HG03565 (cell line): Measurements from ENCODE around the gene SRRM1.

ENCODE experiments used
- ATAC-seq: cut with Tn5 transposase; IDR thresholded peaks from one replicate; pipeline ENCODE4 v1.9.1; 2021; ENCODE audit warnings: mild to moderate bottlenecking, moderate library complexity; ENCODE audit not compliant: unreplicated experiment

SRRM1 gene, protein sequence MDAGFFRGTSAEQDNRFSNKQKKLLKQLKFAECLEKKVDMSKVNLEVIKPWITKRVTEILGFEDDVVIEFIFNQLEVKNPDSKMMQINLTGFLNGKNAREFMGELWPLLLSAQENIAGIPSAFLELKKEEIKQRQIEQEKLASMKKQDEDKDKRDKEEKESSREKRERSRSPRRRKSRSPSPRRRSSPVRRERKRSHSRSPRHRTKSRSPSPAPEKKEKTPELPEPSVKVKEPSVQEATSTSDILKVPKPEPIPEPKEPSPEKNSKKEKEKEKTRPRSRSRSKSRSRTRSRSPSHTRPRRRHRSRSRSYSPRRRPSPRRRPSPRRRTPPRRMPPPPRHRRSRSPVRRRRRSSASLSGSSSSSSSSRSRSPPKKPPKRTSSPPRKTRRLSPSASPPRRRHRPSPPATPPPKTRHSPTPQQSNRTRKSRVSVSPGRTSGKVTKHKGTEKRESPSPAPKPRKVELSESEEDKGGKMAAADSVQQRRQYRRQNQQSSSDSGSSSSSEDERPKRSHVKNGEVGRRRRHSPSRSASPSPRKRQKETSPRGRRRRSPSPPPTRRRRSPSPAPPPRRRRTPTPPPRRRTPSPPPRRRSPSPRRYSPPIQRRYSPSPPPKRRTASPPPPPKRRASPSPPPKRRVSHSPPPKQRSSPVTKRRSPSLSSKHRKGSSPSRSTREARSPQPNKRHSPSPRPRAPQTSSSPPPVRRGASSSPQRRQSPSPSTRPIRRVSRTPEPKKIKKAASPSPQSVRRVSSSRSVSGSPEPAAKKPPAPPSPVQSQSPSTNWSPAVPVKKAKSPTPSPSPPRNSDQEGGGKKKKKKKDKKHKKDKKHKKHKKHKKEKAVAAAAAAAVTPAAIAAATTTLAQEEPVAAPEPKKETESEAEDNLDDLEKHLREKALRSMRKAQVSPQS

DNA sequence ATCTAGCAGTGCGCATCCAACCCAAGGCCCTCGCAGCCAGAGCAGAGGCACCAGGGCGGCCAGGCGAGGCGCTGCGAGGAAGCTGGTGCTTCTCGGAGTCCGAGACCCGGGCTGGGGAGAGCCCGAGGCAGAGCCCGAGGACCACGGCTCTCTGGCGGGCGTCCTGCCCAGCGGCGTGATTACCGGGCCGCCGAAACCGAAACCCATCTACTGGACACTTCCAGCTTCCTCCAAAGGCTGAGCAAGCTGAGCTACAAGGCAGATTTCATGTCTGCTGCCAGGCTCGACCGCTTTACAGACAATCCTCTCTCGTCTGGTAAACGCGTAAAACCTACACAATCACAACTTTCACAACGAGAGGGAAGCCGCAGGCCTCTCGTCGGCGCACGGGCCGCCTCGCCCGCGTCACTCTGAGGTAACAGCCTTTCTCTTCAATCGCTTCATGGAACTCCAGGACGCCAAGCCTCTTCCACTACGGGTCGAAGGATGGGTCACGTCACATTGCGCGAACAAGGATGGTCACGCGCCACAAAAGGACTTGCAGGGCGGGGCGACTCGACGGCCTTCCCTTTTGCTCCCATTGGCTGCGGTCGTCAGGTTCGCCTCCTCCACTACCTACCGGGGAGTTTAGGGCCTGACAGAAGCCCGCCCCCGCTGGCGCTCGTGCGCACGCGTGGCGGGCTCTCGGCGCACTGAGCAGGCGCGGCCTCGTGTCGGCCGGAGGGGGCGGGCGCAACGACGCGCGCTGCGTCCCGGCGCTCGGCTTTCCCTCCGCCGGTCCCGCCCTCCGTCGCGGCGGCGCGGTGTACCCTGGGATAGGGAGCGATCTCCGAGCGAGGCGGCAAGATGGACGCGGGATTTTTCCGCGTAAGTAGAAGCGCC, at the start of gene SRRM1:
Gene SRRM1, plus strand, starts transcription at position 822 of the 882 bp plus-strand sequence. Its CDS starts 25 bp downstream, at position 847.
- ATAC-seq = peak; percentile 77

DNA sequence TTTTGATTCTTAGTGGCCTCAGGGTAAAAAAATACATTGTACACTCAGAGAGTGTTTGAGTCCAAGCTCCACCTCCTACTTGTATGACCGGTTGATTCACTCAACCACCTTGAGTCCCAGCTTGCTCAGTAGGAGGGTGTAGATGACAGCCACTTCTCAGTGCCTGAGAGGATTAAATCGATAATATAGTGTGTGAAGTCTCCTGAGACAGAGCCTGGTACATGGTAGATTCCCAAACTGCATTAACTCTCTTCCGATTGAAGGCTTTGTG, 48.8 kb upstream of the SRRM1 start:
- no peak for ATAC-seq

DNA sequence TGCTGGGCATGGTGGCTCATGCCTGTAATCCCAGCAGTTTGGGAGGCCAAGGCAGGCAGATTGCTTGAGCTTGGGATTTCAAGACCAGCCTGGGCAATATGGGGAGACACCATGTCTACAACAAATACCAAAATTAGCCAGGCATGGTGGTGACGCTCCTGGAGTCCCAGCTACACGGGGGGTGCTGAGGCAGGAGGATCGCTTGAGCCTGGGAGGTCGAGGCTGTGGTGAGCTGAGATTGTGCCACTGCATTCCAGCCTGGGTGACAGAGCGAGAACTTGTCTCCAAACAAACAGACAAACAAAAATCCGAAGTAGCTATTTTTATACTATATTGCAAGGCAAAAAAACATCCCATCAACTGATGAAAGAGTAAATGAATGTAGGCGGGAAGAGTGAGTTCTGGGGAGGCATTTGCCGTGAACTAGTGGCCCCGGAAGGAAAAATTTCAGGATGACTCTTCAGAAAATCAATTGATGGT, 46.7 kb upstream of the SRRM1 start:
- no peak for ATAC-seq

DNA sequence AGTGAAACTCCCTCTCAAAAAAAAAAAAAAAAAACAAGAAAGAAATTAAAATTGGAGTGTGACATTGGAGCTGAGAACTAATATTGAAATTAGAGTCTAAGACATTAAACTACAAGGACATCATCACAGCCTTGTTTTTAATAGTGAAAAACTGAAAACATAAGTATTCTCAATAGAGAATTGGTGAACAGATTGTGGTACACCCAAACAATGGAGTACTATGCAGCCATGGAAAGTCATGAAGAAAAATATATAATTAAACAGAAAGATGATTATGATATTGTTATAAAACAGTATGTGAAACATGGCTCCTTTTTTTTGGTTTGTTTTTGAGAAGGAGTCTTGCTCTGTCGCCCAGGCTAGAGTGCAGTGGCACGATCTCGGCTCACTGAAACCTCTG, 43.8 kb upstream of the SRRM1 start:
- ATAC-seq = no peak

DNA sequence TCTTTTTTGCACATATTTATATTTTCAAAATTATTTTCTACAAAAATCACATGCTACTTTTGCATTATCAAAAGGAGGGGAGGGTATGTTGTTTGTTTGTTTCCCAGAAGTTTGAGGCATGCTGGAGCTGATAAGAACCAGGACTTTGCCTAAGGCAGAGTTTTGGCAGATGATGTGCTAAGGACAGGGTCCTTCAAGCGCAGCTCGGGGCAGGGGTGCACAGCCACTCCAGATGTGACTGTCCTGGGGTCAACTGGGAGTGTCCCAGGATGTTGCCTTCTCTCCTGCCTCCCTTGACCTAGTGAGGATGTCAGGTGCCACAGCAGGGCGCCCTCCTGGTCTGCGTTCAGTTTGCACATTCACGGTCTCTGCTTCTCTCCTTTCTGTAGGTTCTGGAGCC, 42.6 kb upstream of the SRRM1 start:
- no peak for ATAC-seq

DNA sequence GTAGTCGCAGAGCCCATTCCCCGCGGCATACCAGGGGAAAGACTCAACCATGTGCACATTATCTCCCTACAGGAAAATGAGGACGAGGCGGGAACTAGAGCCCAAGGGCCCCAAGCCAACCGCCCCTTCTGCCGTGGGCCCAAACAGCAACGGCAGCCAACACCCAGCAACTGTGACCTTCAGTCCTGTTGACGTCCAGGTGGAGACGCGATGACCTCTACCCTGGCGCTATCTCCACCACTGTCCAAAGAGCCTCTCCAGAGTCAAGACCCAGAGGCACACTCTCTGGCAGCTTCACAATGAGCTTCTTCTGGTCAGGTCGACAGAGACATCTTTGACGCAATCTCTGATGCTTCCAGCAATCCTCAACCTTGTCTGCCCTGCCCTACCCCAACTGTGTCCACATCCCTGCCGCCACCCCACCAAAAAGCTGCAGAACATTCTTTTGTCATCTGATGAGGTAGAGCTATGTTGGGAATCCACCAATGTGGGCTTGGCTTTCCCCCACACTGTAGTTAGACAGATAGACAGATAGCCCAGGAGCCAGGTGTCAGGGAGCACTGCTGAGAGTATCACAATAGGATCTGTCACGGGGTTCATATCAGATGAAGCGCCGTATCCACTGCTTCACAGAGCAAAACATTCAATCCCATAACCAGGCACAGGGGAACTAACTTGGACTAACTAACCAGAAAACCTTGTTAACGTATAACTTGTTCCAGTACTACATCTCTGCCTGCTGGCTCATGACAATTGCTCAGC, 37.4 kb upstream of the SRRM1 start:
- no peak for ATAC-seq

DNA sequence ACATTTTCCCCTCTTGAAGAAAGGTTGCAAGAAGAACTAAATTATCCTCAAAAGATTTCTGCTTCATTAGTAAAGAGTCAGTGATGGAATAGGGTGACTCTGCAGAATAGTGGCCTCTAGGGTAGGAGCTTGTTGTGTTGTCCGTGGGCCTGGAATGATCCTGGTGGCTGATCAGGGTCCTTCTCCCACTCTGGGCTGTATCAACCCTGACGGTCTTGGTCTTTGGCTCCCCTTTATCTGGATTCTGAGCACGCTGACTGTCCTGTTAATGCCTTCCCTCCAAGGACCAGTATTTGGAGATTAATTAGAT, 36.9 kb upstream of the SRRM1 start:
- no peak for ATAC-seq

DNA sequence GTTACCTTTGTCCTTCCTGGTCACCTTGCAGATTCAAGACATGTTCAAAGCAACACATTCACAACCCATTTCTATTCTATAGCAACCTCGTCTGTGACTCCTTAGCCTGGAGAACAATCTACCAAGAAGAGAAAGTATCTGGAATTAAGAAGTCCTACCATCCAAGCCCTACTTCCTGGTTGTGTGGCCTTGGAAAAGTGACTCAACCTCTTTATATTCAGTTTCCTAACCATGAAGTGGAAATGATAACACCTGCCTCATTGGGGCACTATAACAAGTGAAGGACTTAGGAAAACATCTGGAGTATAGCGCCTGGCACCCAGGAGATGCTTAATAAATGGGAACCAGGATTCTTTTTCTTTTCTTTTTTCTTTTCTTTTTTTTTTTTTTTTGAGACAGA, 36.5 kb upstream of the SRRM1 start:
- ATAC-seq = no peak

DNA sequence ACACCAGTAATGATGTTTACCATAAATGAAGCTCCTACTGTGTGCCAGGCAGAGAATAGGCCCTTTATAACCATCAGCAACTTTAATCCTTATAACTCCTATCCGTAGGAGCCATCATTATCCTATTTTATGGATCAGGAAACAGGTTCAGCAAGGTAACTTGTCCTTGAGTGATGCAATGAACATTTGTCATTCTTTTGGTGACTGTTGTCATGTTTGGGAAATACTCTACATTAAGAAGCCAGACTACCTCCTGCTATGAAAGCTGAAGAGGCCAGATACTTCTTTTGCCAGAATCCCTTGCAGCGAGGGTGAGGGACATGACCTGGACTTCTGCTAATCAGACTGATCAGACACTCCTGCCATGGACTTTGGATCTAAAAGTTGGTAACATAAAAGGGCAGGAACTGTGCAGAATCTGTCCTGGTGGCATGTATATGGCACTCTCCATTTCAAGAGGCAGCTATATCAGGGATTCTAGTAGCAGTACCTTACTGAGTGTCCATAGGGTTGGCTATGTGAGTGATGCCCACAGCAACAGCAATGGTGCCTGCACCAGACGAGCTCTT, 33.1 kb upstream of the SRRM1 start:
- no peak for ATAC-seq

DNA sequence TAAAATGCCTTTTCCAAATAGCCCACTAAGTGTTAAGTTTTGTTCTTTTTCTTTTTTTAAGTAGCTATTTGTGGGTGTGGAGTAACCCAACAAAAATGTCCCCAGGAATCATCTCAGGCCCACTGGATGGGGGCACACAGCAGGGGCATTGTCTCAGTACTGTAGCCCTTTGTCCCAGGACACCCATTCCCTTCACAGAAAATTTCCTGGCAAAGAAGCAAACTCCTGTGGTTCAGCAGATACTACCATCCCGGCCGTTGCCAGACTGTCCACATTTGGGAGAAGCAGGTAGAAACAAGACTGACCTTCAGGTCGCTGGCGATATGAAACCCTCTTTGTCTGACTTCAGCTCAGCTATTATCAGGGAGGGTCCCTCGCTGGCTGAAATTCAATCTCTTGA, 23.7 kb upstream of the SRRM1 start:
- ATAC-seq = no peak

DNA sequence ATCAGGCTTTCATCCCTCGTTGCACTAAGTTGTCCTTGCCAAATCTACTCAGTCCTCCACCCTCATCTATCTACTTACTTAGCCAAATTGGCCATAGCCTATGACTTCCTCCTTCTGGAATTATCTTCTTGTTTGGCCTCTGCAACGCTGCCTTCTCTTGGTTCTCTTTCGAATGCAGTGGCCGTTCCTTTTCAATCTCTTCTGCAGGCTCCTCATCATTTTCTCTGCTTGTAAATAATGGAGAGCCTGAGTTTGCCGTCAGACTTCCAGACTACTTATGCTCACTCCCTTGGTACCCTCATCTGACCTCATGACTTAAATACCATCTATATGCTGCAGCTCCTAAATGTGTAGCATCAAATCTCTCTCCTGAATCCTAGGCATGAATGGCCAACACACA, 22.4 kb upstream of the SRRM1 start:
- no peak for ATAC-seq

DNA sequence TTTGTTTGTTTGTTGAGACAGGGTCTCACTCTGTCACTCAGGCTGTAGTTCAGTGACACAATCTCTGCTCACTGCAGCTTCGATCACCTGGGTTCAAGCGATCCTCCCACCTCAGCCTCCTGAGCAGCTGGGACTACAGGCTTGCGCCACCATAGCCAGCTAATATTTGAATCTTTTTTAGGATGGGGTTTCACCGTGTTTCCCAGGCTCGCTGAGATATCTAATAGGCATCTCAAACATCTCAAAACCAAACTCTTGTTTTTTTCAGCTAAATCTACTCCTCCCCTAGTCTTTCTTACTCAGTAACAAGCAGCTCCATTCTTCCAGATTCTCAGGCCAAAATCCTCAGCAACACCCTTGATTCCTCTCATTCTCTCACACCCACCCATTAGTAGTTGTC, 22.0 kb upstream of the SRRM1 start:
- no peak for ATAC-seq

DNA sequence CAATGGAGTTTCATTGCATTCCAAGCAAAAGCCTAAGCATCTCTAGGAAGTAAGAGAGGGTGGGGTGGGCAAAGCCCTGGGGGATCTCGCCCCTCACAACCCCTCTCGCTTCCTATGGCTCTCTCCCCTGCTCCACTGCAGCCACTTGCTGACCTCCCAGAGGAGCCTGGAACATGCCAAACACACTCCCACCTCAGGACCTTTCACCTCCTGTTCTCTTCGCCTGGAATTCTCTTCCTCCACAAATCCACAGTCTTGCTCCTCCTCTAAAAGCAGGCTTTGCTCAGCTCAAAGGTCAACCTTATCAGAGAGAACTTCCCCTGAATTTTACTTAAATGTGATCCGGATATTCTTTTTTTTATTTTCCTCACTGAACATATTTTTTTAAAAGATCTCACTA, 20.9 kb upstream of the SRRM1 start:
- no peak for ATAC-seq

DNA sequence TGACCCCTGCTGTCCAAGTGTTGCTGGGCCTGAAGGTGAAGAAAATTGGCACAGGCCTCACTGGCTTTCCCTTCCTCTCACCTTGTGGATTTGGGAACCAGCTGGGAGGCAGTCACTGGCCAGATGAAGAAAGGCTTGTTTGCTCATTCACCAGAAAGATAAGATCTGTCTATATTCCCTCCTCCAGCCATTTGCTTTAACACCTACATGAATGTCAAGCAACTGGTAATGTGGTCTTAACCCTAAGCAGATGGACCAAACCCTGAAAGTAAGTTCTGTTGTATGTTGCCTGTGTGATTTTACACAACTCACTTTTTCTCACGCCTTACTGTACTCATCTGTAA, 10.3 kb upstream of the SRRM1 start:
- ATAC-seq = no peak

DNA sequence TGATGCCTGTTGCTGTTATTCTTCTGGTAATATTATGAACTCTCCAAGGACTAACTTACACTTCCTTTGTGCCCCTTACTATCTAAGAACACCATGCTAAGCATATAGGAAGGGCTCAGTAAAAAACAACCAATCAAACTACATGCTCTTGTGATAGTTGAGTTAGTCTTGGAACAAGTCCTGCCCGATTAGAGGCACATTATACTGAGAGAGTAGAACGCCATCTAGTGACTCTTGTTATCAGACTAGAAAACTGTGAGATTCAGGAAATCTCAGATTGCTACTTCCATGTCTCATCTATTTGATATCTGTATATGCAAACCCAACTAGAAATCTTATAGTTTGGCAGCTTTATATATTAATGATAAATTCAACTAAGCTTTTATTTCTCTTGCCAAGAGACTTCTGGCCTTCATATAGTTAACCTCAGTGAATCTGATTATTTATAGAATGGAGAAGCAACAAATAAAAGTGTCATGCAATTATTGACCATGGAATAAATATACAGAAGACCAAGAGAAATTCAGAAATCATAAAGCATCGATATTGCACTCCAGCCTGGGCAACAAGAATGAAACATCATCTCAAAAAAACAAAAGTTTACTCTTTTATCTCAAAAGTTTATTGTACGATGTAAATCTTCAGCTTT, 7.8 kb upstream of the SRRM1 start:
- ATAC-seq = no peak

DNA sequence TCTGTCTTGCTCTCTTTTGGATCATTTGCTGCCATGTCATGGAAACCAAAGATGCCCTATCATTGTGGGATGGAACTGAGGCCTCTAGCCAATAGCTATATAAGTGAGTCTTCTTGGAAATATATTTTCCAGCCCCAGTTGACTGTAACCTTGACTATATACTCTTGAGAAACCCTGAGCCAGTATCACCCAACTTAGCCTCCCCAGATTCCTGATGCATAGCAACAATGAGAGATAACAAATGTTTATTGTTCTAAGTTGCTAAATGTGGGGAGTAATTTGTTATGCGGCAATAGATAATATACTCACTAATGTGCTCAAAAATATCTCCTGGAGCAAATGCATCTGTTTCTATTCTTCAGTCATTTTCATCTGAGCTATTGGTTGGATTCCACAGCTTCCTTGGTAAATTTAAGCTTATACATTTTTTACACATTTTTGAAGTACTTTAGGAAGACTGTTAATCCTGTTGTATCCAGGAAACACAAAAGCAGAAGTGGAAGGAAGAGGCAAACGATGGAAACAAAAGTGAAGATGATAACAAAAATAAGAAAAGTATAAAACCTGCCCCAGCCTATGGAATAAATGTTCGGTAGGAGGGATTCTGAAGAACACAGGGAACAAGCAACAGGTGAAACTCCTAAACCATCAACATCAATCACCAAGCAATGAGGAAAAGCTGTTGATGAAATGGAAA, 6.3 kb upstream of the SRRM1 start:
- no peak for ATAC-seq

DNA sequence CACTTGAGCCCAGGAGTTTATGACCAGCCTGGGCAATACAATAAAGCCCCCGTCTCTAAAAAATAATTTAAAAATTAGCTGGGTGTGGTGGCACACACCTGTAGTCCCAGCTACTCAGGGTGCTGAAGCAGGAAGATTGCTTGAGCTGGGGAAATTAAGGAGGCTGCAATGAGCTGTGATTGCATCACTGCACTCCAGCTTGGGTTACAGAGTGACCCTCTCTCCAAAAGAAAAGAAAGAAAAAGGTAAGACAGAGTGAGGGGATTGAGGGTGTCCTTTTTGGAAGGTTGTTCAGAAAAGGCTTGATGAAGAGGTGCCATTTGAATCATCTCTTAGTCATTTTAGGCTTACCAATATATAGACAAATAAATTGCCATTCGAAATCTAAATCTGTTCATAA, 4.0 kb upstream of the SRRM1 start:
- no peak for ATAC-seq

DNA sequence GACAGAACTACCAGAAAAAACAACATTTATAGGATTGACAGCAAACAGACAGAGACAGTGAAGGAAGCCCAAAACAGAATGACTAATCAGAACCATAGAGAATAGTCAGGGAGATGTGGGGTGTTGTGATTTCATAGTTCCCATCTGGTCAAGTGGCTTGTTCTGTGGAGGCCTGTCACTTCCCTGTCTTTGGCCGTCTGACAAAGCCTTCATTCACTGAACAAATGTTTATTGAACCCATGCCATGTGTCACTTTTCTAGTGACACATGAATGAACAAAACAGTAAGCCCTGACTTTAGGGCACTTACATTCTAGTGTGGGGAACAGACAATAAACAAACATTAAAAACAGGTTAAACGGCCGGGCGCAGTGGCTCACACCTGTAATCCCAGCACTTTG, 3.2 kb upstream of the SRRM1 start:
- no peak for ATAC-seq

DNA sequence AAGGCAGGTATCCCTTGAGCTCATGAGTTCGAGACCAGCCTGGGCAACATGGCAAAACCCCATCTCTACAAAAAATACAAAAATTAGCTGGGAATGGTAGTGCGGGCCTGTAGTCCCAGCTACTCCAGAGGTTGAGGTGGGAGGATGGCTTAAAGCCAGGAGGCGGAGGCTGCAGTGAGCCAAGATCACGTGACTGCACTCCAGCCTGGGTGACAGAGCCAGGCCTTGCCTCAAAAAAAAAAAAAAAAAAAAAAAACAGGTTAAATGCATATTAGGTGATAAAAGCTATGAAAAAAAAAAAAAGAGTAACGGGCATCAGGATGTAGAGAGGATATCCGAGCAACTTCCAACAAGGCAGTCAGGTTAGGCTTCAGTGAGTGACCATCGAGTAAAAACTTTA, 2.8 kb upstream of the SRRM1 start:
- ATAC-seq = no peak
